H1 (cell line): ENCODE measurements around the gene SLC25A36. TPM values are rescaled to one million over a fixed set of nuclear protein-coding genes. Genes with fewer than 3 reads are reported as not detected.

ENCODE experiments used
- RAD21 ChIP-seq, 2 experiments: IDR thresholded peaks in 1 of 2; conservative IDR thresholded peaks in 1 of 2; 2 replicates each; pipeline ENCODE4 v1.6.1; 2011; ENCODE audit warnings: low read depth in 2 of 2, low read length in 2 of 2, improper control_type of control experiment in 1 of 2, inconsistent platforms in 1 of 2, mild to moderate bottlenecking in 1 of 2, moderate library complexity in 1 of 2
- SAP30 ChIP-seq: fragments of 300-600 bp; sonication (generic); IDR thresholded peaks from 2 replicates; pipeline ENCODE4 v1.7.1; 2012; ENCODE audit warnings: low read length, moderate library complexity, mild to moderate bottlenecking, inconsistent platforms; ENCODE audit not compliant: insufficient read depth, insufficient replicate concordance
- SUZ12 ChIP-seq: fragments of 200-600 bp; sonication (generic); IDR thresholded peaks from 2 replicates; pipeline ENCODE4 v1.6.1; 2012; ENCODE audit warnings: mild to moderate bottlenecking, inconsistent platforms, low read length, moderate library complexity, mixed read lengths
- polyA plus RNA-seq, 7 experiments: library from polyadenylated mRNA; depleted of rRNA in 3 of 7; stranded (reverse) in 5 of 7; unstranded in 2 of 7; fragments of >200 nt in 5 of 7; fragments of 200-250 nt in 2 of 7; gene quantifications; 1 replicate in 5 of 7; 2 replicates in 1 of 7; 4 replicates in 1 of 7; pipeline versions ENCODE4 v1.2.1 to v1.2.3, GENCODE V29; 2011 to 2013; ENCODE audit warnings: missing spikeins in 2 of 7, mixed read lengths in 2 of 7
- total RNA-seq: library from RNA; stranded (reverse); fragmentation: NEBNext Ultra II Directional; extraction: Animal tissue kit (Norgen Biotek cat#: 25700); gene quantifications from 2 replicates; pipeline ENCODE4 v1.2.1, GENCODE V29; 2021
- TF ChIP-seq, protein P1 (sequence below): IDR thresholded peaks from 2 replicates; pipeline ENCODE4 v1.6.1; 2012; ENCODE audit warnings: inconsistent platforms

SLC25A36 gene
- total and polyA plus RNA-seq, 2 of the 8 experiments (the other 6 are each of a cell fraction or from before 2014, with no cell fraction given) = 42.9 to 71.8 TPM

- no peak for TF ChIP-seq RAD21 (IDR thresholded peaks at IDR 0.05 in 1 of 2, conservative IDR thresholded peaks at IDR 0.05 in 1 of 2; ENCODE audit: low read depth in 2 of 2, low read length in 2 of 2)
- TF ChIP-seq, protein P1, sequence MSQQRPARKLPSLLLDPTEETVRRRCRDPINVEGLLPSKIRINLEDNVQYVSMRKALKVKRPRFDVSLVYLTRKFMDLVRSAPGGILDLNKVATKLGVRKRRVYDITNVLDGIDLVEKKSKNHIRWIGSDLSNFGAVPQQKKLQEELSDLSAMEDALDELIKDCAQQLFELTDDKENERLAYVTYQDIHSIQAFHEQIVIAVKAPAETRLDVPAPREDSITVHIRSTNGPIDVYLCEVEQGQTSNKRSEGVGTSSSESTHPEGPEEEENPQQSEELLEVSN = no peak
- TF ChIP-seq SUZ12 = no peak
- no peak for TF ChIP-seq SAP30
Observed at GRCh38 chr3:140943781-140944552, 2.3 kb downstream of the SLC25A36 start (continued).
